ENCODE data around the gene JMJD7. TPM values are rescaled to one million over a fixed set of nuclear protein-coding genes. Genes with fewer than 3 reads are reported as not detected.
A peak's percentile ranks its signal among the peaks of the same experiment; 100 is the strongest.

The JMJD7 gene
- total RNA-seq, 3 donors from 2014 or later = 7.8 to 20.8 (median 8.8) TPM

DNA sequence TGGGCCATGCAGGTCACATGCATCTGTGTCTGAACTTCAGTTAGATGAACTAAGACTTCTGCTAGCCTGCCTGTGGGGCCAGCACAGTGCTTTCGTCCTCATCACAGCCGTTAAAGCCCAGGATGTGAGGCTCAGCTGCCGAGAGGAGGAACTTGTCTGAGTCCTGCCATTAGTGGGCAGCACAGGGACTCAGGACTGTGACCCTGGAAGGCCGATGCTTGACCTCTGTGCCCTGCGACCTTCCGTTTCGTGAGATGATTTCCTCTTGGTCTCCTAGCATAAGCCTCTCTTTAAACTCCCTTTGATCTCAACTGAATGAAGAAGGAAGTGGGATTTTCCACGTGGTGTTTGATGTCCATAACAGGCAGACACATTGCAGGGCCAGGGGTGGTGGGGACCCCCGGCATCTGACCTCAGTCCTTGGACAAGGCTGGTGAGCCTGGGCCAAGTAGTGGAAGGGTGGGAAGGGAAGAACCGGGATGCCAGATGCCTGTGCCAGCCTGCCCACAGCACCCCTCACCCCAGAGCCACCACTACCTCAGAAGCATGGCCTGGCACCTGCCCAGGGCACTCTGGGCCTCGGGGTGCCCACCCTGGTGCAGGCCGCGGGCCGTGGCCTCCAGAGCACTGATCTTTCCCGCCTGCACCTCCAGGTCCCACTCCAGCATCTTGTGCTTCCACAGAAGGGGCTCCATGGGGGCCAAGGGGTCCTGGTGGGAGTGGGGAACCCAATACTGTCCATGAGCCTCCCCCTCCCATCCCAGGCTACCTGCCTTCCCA is 32.3 kb downstream of the JMJD7 start:
- no peaks in the 10 kb centered on the region for H3K36me3 ChIP-seq
- intact Hi-C loops (cut with DNase I; ENCODE audit: low total_unique reads) = no loop called here
- no peak for DNase-seq (ENCODE audit: low spot score in 2 of 2)
- TF ChIP-seq POLR2AphosphoS5 (IDR thresholded peaks at IDR 0.05) (no peak), CTCF (IDR thresholded peaks at IDR 0.05) (no peak)
- H3K4me3 ChIP-seq = no peak overlapping the region
- H3K4me1 ChIP-seq = no peaks in the 10 kb centered on the region
- no peak overlapping the region for H3K27ac ChIP-seq
- no peaks in the 10 kb centered on the region for H3K9me3 ChIP-seq
- no peaks in the 10 kb centered on the region for H3K27me3 ChIP-seq

DNA sequence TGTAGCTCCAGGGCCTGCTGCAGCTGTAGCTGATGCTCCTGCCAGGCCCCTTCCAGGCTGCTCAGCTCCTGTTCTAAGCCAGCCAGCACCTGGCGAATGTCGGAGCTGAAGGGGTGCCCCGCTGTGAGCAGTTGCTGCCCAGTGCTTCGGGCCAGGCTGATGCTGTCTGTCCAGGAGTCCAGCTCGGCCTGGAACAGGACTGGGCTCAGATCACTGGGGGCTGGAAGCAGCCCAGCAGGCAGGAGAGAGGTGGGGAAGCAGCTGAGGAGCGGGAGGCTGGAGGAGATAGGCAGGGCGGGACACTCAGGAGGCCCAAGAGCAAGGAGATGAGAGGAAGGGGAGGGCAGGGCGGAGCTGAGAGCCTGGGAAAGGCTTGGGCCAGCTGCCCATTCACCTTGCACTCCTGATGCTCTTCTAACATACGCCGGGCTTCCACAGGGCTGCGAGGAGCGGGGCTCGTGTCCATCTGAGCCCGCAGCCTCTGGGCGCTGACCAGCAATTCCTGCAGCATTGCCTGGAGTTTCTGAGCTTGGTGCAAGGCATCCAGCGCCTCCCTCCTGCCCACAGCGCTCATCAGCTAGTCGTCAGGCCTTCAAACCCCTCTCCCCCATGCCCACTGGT is 34.0 kb downstream of the JMJD7 start:
- Histone ChIP-seq H3K27ac (no peak overlapping the region), H3K4me1 (no peaks in the 10 kb centered on the region), H3K4me3 (no peak overlapping the region), H3K27me3 (no peaks in the 10 kb centered on the region), H3K9me3 (no peaks in the 10 kb centered on the region), H3K36me3 (no peaks in the 10 kb centered on the region)
- DNase-seq (ENCODE audit: low spot score in 2 of 2) = no peak
- intact Hi-C loops (cut with DNase I; ENCODE audit: low total_unique reads) = no loop called here
- no peak for TF ChIP-seq CTCF (IDR thresholded peaks at IDR 0.05)

DNA sequence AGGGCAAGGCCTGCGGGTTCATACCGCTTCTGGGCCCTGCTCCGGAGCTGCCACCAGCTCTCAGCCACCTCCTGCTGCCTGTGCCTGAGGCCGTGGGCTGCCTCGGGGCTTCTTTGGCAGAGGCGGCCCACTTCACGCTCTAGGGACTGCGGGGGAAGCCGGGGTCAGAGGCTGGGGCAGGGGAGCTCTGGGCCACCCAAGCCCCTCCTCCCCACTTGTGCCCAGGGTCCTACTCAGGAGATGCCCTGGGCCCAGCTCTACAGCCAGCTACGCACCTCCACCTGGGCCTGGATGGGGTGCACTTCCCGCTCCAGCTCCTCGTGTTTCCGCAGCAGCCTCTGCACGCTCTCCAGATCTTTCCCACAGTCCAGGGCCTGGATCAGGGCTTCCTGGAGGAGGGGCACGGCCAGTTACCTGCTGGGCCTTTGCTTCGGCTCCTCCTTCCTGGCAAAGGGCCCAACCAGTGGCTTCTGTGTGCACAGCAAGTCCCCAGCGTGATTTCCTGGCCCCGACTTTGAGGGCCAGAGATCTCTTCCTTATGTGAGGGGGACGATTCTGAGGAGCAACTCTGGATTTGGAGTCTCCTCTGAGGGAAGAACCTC is 34.7 kb downstream of the JMJD7 start:
- no peaks in the 10 kb centered on the region for H3K36me3 ChIP-seq
- no peaks in the 10 kb centered on the region for H3K27me3 ChIP-seq
- peak in 1 of 2 donors; percentile 44 for DNase-seq (ENCODE audit: low spot score in 2 of 2)
- H3K4me3 ChIP-seq = no peak overlapping the region
- intact Hi-C loops (cut with DNase I; ENCODE audit: low total_unique reads) = no loop called here
- no peaks in the 10 kb centered on the region for H3K9me3 ChIP-seq
- no peaks in the 10 kb centered on the region for H3K4me1 ChIP-seq
- TF ChIP-seq POLR2A (IDR thresholded peaks at IDR 0.05) = no peak
- TF ChIP-seq CTCF (IDR thresholded peaks at IDR 0.05) = no peak
- no peak for TF ChIP-seq POLR2AphosphoS5 (IDR thresholded peaks at IDR 0.05)
- peak overlapping the region in 1 of 2 donors; percentile 0 for H3K27ac ChIP-seq

GRCh38 chr15:41865490-41866055 is 37.7 kb downstream of the JMJD7 start:
- Histone ChIP-seq H3K36me3 (no peaks in the 10 kb centered on the region), H3K27me3 (no peaks in the 10 kb centered on the region), H3K27ac (no peak overlapping the region), H3K9me3 (no peaks in the 10 kb centered on the region), H3K4me3 (no peak overlapping the region), H3K4me1 (no peaks in the 10 kb centered on the region)
- intact Hi-C loops (cut with DNase I; ENCODE audit: low total_unique reads) = no loop called here
- TF ChIP-seq CTCF (IDR thresholded peaks at IDR 0.05) (no peak), POLR2AphosphoS5 (IDR thresholded peaks at IDR 0.05) (no peak), POLR2A (IDR thresholded peaks at IDR 0.05) (no peak)
- DNase-seq (ENCODE audit: low spot score in 2 of 2) = no peak

- H3K9me3 ChIP-seq = no peaks in the 10 kb centered on the region
- no peaks in the 10 kb centered on the region for H3K4me1 ChIP-seq
- intact Hi-C loops (cut with DNase I; ENCODE audit: low total_unique reads) = no loop called here
- H3K4me3 ChIP-seq = no peak overlapping the region
- H3K27me3 ChIP-seq = no peaks in the 10 kb centered on the region
- H3K27ac ChIP-seq = no peak overlapping the region
- no peak for DNase-seq (ENCODE audit: low spot score in 2 of 2)
- TF ChIP-seq CTCF (IDR thresholded peaks at IDR 0.05) (no peak), POLR2A (IDR thresholded peaks at IDR 0.05) (no peak), POLR2AphosphoS5 (IDR thresholded peaks at IDR 0.05) (no peak)
- no peaks in the 10 kb centered on the region for H3K36me3 ChIP-seq
Observed at GRCh38 chr15:41866263-41866703, 38.4 kb downstream of the JMJD7 start.

All from breast epithelium (tissue), 4 donors.